ENCODE results near the gene WRAP73. TPM values are rescaled to one million over a fixed set of nuclear protein-coding genes. Genes with fewer than 3 reads are reported as not detected.

The WRAP73 gene
- total and polyA plus RNA-seq, 9 of the 15 experiments (the other 6 are each of a cell fraction or from before 2014, with no cell fraction given), result 4.3 to 51.8 (median 30.1) TPM

DNA sequence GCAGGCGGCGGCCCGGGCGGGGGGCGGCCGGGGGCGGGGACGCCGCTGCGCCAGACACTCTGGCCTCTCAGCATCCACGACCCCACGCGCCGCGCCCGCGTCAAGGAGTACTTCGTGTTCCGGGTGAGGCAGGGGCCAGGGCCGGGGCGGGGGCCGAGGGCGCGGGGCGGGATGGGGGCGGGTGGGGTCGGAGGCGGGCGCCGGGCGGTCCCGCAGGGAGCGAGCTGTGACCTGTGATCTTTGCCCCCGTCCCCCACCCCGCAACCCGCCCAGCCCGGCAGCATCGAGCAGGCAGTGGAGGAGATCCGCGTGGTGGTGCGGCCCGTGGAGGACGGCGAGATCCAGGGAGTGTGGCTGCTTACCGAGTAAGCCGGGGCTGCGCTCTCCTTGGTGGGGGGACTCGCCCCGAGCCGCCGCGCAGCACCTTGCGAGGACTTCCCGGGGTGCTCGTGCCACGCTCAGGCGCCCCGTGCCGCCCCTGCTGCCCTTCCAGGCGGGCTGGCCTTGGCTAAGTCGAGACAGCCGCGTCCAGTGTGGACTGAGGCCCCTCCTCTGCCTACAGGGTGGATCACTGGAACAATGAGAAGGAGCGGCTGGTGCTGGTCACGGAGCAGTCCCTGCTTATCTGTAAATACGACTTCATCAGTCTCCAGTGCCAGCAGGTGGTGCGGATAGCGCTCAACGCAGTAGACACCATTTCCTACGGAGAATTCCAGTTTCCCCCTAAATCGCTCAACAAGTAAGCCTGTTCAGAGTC lies 24.6 kb downstream of the WRAP73 start (continued):
- TF ChIP-seq, protein P1, sequence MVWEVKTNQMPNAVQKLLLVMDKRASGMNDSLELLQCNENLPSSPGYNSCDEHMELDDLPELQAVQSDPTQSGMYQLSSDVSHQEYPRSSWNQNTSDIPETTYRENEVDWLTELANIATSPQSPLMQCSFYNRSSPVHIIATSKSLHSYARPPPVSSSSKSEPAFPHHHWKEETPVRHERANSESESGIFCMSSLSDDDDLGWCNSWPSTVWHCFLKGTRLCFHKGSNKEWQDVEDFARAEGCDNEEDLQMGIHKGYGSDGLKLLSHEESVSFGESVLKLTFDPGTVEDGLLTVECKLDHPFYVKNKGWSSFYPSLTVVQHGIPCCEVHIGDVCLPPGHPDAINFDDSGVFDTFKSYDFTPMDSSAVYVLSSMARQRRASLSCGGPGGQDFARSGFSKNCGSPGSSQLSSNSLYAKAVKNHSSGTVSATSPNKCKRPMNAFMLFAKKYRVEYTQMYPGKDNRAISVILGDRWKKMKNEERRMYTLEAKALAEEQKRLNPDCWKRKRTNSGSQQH (CRISPR knock-in tag; IDR thresholded peaks at IDR 0.05), result no peak
- no peak for TF ChIP-seq SMAD2 (IDR thresholded peaks at IDR 0.05; ENCODE audit: low read depth, low read length)
- no peak for TF ChIP-seq ZNF695 (CRISPR knock-in tag; IDR thresholded peaks at IDR 0.05)
- TF ChIP-seq ZNF79 (CRISPR knock-in tag; IDR thresholded peaks at IDR 0.05; ENCODE audit: low read depth), result no peak
- TF ChIP-seq MAZ (CRISPR knock-in tag; conservative IDR thresholded peaks at IDR 0.05 in 1 of 2, IDR thresholded peaks at IDR 0.05 in 1 of 2), result peak; percentile 16 to 50; a peak in 2 of 4 replicates
- TF ChIP-seq, protein P2, sequence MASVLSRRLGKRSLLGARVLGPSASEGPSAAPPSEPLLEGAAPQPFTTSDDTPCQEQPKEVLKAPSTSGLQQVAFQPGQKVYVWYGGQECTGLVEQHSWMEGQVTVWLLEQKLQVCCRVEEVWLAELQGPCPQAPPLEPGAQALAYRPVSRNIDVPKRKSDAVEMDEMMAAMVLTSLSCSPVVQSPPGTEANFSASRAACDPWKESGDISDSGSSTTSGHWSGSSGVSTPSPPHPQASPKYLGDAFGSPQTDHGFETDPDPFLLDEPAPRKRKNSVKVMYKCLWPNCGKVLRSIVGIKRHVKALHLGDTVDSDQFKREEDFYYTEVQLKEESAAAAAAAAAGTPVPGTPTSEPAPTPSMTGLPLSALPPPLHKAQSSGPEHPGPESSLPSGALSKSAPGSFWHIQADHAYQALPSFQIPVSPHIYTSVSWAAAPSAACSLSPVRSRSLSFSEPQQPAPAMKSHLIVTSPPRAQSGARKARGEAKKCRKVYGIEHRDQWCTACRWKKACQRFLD (CRISPR knock-in tag; IDR thresholded peaks at IDR 0.05), result 0 out of 2 replicates have a peak, but pooled peaks have one; percentile 37
- no peak for TF ChIP-seq KHSRP (IDR thresholded peaks at IDR 0.05)
- TF ChIP-seq CHD4 (IDR thresholded peaks at IDR 0.05; ENCODE audit: insufficient read depth, insufficient replicate concordance, low read depth, low read length, poor library complexity, severe bottlenecking), result no peak
- no peak for TF ChIP-seq ZNF133 (CRISPR knock-in tag; IDR thresholded peaks at IDR 0.05)
- peak in 1 of 2 experiments; percentile 40; a peak in 2 of 4 replicates for TF ChIP-seq RAD21 (CRISPR knock-in tag; conservative IDR thresholded peaks at IDR 0.05 in 1 of 2, IDR thresholded peaks at IDR 0.05 in 1 of 2)
- no peak for TF ChIP-seq HMG20A (CRISPR knock-in tag; conservative IDR thresholded peaks at IDR 0.05)
- TF ChIP-seq TAF7 (tag; IDR thresholded peaks at IDR 0.05), result no peak
- TF ChIP-seq, protein P3, sequence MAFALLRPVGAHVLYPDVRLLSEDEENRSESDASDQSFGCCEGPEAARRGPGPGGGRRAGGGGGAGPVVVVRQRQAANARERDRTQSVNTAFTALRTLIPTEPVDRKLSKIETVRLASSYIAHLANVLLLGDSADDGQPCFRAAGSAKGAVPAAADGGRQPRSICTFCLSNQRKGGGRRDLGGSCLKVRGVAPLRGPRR (CRISPR knock-in tag; IDR thresholded peaks at IDR 0.05), result no peak
- no peak for TF ChIP-seq SUPT5H (IDR thresholded peaks at IDR 0.05)
- TF ChIP-seq, protein P4, sequence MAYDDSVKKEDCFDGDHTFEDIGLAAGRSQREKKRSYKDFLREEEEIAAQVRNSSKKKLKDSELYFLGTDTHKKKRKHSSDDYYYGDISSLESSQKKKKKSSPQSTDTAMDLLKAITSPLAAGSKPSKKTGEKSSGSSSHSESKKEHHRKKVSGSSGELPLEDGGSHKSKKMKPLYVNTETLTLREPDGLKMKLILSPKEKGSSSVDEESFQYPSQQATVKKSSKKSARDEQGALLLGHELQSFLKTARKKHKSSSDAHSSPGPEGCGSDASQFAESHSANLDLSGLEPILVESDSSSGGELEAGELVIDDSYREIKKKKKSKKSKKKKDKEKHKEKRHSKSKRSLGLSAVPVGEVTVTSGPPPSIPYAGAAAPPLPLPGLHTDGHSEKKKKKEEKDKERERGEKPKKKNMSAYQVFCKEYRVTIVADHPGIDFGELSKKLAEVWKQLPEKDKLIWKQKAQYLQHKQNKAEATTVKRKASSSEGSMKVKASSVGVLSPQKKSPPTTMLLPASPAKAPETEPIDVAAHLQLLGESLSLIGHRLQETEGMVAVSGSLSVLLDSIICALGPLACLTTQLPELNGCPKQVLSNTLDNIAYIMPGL (CRISPR knock-in tag; IDR thresholded peaks at IDR 0.05), result no peak
- TF ChIP-seq DACH1 (IDR thresholded peaks at IDR 0.05; ENCODE audit: partially characterized antibody), result no peak
- TF ChIP-seq MECOM (CRISPR knock-in tag; IDR thresholded peaks at IDR 0.05), result no peak
- TF ChIP-seq TSC22D4 (tag; IDR thresholded peaks at IDR 0.05), result no peak
- TF ChIP-seq, protein P5, sequence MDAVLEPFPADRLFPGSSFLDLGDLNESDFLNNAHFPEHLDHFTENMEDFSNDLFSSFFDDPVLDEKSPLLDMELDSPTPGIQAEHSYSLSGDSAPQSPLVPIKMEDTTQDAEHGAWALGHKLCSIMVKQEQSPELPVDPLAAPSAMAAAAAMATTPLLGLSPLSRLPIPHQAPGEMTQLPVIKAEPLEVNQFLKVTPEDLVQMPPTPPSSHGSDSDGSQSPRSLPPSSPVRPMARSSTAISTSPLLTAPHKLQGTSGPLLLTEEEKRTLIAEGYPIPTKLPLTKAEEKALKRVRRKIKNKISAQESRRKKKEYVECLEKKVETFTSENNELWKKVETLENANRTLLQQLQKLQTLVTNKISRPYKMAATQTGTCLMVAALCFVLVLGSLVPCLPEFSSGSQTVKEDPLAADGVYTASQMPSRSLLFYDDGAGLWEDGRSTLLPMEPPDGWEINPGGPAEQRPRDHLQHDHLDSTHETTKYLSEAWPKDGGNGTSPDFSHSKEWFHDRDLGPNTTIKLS (IDR thresholded peaks at IDR 0.05; ENCODE audit: borderline replicate concordance, low read depth), result no peak
- TF ChIP-seq HNRNPUL1 (IDR thresholded peaks at IDR 0.05; ENCODE audit: low read length), result no peak
- no peak for TF ChIP-seq RFX1 (IDR thresholded peaks at IDR 0.05)
